Measurements from ENCODE around the gene B4GALT2.

B4GALT2 gene, protein sequence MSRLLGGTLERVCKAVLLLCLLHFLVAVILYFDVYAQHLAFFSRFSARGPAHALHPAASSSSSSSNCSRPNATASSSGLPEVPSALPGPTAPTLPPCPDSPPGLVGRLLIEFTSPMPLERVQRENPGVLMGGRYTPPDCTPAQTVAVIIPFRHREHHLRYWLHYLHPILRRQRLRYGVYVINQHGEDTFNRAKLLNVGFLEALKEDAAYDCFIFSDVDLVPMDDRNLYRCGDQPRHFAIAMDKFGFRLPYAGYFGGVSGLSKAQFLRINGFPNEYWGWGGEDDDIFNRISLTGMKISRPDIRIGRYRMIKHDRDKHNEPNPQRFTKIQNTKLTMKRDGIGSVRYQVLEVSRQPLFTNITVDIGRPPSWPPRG

DNA sequence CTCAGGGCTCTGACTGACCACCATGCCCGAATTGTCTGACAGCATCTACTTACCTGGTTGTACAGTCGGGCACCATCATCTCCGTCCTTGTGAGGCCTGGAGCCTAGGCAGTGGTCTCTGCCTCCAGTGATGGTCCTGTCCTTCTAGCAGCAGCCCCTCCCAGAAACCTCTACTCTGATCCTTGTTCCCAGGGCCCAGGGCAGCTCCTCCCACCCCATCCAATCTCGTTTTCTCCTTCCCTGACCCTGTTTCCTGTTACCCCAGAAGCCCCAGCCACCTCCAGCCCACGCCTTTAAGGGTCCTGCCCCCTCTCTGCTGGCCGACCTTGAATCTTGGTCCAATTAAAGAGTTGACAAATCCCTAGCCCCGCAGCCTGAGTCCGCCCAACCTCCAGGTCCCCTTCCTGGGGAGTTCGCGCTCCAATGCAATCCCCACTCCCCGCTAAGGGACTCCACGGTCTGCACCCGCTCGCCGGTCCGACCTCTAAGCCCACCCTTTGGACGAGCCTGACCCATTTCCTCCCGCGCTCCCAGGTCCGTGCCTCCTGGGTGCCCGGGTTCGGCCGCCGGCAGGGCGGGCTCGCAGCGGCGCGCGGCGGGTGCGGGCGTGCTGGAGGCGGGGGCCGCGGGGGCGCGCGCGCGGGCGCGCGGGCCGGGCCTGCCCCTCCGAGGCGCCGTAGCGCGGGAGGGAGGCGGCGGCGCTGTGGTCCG is at the start of gene B4GALT2:
Gene B4GALT2, plus strand, starts transcription at position 660 of the 710 bp plus-strand sequence. CDS start 1,951 bp downstream, outside the sequence.
- no peak for FAIRE-seq

DNA sequence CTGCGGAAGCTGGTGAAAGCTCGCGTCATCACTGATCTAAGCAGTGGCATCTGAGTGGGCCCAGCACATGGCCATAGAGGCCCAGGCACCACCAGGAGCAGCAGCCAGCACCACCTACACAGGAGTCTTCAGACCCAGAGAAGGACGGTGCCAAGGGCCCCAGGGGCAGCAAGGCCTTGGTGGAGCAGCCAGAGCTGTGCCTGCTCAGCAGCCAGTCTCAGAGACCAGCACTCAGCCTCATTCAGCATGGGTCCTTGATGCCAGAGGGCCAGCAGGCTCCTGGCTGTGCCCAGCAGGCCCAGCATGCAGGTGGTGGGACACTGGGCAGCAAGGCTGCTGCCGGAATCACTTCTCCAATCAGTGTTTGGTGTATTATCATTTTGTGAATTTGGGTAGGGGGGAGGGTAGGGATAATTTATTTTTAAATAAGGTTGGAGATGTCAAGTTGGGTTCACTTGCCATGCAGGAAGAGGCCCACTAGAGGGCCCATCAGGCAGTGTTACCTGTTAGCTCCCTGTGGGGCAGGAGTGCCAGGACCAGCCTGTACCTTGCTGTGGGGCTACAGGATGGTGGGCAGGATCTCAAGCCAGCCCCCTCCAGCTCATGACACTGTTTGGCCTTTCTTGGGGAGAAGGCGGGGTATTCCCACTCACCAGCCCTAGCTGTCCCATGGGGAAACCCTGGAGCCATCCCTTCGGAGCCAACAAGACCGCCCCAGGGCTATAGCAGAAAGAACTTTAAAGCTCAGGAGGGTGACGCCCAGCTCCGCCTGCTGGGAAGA is 48.7 kb upstream of the B4GALT2 start:
- FAIRE-seq, result no peak

DNA sequence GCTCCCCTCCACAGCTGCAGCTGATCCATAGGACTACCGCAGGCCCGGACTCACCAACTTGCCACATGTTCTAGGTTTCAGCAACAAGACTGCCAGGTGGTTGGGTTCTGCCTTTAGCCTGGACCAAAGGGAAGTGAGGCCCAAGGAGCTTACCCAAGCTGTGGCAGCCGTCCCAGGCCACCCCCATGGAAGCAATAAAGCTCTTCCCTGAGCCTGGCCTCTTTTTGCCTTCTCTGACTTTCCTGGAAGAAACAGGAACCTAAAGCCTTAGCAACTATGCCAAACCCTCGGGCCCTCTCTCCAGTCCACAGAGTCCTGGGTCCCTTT is 48.1 kb upstream of the B4GALT2 start:
- no peak for FAIRE-seq

DNA sequence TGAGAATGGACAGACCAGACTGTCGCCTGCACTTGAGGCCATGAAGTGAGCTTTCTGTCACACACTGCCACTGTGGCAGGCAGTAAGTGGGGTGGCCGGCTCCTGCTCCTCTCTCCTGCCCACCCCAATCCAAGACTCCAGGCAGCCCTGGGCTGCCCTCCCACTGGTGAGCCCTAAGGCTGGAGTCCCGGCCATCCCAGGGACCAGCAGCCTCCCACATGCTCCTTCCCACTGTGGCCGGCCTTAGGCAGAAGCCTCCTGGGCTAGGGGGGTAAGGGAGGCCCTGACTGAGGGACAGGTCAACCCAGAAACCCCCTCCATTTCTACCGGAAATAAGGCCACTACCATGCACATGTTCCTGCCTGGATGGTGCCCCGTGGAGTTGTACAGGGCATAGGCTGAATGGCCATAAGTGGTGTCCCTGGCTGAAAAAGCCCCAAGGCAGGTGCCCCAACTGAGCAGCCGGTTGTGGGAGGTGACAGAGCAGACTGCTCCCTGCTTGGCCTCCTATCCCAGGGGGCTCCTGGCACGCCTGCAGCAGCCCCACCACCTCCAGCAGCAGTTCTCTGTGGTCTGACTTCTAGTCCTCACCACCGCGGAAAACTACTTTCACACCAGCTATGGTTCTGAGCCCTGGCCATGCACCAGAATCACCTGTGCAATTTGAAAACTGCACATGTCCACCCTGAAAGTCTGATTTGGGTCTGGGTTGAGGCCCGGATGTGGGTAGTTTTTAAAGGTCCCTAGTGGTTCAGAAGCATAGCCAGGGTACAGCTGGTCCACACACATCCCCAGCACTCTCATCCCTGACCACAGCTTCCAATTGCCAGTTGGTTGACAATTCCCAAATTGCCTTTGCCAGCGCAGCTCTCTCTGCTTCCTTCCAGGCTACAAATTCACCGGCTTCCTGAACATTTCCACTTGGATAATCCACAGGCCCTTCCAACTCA is 47.0 kb upstream of the B4GALT2 start:
- FAIRE-seq, result no peak

DNA sequence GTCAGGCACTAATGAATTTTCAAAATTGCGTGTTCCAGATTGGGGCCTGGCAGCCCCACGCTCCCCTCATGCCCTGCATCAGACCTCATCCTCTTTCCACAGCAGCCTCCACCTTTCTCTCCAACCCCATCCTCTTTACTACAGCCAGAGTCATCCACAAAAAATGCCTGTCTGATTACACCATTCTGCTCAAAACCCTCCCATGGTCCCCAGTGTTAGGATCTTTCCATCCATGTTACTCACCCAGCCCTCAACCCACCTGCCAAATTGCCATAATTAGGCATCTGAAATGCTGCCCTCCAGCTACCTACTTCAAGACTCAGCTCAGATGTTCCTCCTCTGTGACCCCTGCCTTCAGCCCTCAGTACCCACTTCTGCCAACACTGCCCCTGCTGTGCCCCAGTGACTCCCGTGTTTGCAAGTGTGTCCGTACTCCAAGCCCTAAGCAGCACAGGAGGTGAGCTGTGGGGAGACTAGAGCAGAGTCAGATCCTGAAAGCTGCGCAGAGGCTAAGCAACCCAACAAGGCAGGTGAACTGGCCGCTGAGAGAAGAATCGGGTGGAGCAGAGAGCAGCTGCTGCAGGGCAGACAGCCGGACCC is 46.1 kb upstream of the B4GALT2 start:
- no peak for FAIRE-seq

DNA sequence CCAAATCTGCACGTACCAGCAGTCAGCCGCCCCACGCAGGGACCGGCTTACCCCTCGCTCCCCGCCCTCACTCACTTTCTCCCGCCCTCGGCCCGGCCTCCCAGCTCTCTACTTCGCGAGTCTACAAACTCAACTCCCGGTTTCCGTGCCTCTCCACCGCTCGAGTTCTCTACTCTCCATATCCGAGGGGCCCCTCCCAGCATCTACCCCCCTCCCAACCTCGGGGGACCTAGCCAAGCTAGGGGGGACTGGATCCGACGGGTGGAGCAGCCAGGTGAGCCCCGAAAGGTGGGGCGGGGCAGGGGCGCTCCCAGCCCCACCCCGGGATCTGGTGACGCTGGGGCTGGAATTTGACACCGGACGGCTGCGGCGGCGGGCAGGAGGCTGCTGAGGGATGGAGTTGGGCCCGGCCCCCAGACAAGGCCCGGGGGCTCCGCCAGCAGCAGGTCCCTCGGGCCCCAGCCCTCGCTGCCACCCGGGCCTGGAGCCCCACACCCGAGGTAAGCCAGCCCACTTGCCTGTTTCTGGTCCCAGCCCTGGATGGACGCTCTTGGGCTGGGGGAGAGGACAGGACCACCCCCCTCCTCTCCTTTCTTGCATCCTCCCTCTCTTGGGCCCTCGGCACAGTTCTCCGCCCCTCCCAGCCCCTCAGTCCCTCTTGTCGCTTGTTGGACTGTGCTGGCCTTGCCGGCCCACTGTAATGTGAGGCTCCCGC is 45.5 kb upstream of the B4GALT2 start, which contains the start of gene ARTN:
Gene ARTN, plus strand, starts transcription at position 416 of the 715 bp plus-strand sequence. CDS start 1,856 bp downstream, outside the sequence.
- FAIRE-seq, result no peak

DNA sequence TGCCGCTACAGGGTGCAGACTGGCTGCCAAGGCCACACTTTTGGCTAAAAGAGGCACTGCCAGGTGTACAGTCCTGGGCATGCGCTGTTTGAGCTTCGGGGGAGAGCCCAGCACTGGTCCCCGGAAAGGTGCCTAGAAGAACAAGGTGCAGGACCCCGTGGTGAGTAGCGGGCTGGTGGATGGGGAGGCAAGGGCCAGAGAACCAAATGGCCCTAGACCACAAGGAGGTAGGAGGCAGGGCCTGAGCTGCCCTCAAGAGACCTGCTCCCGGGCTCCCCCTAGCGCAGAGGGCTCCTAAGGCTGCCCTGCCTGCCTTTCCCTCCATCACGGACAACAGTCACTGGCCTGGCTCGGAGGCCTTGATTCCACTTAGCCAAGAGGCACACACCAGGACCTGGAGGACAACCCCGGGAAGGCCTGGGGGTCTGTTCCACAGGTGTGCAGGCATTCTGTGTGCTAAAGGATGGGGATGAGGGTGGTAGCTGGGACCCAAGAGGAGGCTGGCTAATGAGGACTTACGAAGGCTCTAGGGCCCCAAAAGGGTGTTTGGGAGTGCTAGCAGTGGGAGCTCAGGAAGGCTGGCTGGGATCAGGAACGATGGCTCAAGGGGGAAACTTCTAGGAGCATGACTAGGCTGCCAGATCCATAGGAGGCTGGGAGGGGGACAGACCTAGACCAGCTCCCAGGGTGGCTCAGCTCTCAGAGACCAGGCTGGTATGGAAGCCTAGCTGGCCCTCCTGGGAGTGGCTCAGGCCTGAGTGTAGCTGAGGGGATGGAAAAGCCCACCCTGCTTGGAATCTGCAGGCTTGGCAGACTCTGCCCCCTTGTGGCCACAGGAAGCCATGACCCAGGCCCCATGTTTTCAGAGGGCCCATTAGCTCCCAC is 44.7 kb upstream of the B4GALT2 start:
- FAIRE-seq, result no peak

DNA sequence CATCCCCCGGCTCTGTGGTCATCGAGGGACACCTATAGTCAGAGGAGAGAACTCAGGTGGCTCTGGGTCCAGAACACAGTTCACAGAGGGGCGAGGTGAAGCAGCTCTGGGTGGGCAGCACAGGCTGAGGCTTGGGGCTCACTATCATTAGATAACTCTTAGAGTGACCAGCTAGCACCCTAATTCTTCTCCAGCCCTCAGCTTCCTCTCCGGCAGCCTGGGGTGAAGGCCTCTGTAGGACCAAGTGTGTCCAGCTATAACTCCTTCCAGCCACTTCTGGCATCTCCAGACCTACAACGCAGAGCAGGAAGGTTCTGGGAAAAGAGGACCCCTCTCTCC is 44.1 kb upstream of the B4GALT2 start:
- FAIRE-seq, result no peak

DNA sequence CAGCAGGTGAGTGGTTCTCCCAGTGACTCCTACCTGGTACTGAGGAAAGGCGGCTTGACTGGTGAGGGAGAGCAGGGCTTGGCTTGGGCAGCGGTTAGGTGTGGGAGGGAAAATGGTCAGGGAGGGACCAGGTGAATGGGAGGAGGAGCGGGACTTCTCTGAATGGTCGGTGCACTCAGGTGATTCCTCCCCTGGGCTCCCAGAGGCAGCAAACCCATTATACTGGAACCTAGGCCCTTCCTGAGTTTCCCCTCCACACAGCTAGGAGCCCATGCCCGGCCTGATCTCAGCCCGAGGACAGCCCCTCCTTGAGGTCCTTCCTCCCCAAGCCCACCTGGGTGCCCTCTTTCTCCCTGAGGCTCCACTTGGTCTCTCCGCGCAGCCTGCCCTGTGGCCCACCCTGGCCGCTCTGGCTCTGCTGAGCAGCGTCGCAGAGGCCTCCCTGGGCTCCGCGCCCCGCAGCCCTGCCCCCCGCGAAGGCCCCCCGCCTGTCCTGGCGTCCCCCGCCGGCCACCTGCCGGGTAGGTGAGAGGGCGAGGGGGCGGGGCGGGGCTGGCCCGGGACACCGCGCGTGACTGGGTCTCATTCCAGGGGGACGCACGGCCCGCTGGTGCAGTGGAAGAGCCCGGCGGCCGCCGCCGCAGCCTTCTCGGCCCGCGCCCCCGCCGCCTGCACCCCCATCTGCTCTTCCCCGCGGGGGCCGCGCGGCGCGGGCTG is 43.1 kb upstream of the B4GALT2 start:
- no peak for FAIRE-seq

DNA sequence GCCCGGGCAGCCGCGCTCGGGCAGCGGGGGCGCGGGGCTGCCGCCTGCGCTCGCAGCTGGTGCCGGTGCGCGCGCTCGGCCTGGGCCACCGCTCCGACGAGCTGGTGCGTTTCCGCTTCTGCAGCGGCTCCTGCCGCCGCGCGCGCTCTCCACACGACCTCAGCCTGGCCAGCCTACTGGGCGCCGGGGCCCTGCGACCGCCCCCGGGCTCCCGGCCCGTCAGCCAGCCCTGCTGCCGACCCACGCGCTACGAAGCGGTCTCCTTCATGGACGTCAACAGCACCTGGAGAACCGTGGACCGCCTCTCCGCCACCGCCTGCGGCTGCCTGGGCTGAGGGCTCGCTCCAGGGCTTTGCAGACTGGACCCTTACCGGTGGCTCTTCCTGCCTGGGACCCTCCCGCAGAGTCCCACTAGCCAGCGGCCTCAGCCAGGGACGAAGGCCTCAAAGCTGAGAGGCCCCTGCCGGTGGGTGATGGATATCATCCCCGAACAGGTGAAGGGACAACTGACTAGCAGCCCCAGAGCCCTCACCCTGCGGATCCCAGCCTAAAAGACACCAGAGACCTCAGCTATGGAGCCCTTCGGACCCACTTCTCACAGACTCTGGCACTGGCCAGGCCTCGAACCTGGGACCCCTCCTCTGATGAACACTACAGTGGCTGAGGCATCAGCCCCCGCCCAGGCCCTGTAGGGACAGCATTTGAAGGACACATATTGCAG is 42.4 kb upstream of the B4GALT2 start:
- FAIRE-seq, result no peak

DNA sequence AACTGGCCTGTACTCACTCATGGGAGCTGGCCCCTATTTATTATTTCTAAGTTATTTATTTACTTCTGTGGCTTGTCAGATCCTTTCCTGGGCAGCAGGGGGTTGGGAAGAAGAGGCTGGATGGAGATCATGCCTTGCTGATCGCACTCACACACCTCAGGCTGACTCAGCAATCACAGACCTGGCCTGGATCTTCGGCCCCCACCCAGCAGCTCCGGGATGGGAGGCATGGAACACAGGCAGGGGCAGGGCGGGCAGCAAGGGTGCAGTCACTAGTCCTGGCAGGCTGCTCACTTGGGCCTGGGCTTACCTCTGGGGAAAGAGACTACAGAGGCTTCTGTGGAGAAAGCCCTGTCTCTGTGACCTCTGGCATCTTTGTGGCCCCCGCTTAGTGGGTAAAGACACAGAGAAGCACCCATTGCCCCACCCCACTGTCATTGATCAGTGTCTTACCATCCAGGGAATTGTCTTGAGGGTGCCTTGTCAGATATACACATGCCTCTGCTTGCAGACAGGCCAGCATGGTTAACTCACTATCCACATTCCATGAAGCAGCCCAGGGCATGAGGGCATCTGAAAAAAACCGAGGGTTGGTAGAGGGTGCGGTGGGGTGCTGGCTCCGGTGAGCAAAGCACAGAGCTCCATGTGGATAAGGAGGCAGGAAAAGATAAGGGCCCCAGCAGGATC is 41.7 kb upstream of the B4GALT2 start:
- no peak for FAIRE-seq

DNA sequence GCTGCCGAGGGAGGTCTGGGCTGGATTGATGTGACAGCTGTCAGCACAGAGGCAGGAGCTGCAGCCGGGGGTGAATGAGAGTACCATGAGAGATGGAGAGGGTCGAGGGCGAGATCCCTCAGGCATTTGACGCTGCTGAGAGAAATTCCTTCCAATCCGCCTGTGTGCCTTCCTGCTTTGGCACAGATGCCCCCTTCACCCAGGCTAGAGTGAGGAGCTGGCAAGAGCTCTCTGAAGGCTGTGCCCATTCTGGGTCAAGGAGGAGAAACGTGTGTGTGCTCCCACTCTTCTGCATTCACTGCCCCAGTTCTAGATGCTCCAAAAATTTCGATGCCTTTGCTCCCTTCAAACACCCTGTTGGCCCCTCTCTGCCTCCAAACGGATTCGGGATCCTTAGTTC is 40.6 kb upstream of the B4GALT2 start:
- FAIRE-seq, result no peak

DNA sequence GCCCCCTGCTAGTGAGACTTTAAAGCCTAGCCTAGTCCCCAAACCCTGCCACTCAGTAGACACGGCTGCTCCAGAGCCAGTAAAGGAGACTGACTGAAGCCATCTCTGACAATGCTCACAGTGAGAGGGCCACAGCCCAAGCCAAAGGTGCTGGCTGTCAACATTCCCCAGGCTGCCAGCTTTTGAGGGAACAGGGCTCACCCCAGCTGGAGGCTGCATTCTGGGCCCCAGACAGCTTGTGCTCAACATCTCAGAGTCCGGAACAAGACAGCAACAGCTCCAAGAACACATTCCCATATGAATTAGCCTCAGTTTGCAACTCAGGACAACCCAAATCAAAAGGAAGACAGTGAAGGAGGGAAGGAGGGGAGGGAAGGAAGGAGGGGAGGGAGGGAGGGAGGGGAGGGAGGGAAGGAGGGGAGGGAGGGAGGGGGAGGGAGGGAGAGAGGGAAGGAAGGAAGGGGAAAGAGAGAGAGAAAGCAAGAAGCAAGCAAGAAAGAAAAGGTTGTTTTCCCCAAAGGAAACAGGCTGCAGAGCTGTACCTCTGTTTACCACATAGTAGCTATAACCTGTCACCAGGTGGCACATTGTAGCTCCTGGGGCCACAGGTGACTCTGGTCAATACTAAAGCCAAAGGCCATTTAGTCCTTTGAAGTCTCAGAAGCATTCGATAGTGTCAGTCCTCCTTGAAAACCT is 40.0 kb upstream of the B4GALT2 start:
- no peak for FAIRE-seq

DNA sequence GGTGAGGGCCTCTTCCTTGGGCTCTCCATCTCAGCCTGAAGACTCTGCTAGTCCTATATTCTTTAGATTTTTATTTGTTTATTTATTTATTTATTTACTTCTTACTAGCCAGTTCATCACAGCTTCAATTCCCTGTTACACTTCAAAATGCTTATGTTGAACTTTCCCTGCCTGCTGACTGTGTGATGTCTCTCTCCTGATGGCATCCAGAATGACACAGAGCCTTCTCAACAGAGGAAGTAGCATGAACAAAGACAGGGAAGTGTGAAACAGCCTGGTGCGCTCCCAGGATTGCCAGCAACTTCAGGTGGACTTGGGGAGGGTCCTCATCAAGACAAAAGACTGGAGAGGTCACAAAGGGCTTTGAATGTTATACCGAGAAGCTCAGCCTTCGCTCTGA is 36.6 kb upstream of the B4GALT2 start:
- FAIRE-seq, result no peak

DNA sequence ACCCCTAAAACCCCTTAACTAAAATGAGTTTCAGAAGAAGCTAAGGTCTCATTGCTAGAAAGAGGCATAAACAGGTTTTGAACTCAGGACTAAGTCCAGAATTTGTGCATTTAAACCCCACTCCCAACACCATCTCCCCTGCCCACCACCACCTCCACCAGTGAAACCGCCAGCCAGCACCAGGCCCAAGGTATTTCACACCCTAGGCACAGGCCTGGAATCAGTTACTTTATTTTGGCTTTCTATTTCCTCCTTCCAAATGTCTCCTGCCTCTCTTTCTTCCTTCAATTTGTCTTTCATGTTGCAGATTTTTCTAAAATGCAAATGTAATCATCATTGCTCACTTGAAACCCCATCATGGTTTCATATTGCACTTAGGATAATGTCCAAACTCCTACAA is 34.1 kb upstream of the B4GALT2 start:
- no peak for FAIRE-seq

DNA sequence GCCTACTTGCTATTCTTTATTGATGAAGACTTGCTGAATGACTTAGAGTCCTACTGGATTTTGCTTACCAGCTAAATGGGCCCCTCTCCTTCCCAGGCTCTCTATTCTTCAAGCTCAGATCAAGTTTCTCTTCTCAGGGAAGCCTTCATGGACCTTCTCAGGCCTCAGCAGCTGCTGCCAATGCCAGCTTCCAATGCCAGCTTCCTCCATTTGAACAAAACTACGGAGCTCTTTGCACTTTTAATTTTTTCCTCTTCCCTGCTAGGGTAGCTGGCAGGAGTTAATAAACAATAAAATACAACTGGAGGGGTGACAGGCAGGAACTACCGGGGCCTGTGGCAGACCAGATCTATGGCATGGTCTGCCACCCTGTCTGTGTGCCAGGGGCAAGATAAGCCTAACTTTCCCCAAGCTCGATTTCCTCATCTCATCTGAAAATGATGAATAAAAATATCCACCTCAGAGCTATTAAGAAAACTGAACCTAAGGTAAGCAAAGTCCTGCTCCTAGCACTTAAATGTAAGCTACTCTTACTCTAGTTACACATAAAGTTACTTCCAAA is 33.3 kb upstream of the B4GALT2 start:
- no peak for FAIRE-seq
